Endothelial cell of umbilical vein (primary cell): ENCODE results near the gene PCDH9. TPM values are rescaled to one million over a fixed set of nuclear protein-coding genes. Genes with fewer than 3 reads are reported as not detected.
A peak's percentile ranks its signal among the peaks of the same experiment; 100 is the strongest.

Experiments used
- BruUV-seq: library from RNA; stranded (reverse); fragments of 400-500 nt; replicated peaks from 2 replicates; lab custom pipeline; 2021; lab: Mats Ljungman, UMichigan
- CTCF ChIA-PET: fragments of 300-600, 350-600 bp; sonication (Branson Sonifier 250); formaldehyde crosslinking; loops from one replicate; lab custom pipeline; 2021; ENCODE audit warnings: antibody characterized with exemption, inconsistent platforms; lab: Charles Lee
- POLR2A ChIA-PET: fragments of 300-600, 350-600 bp; sonication (Branson Sonifier 250); formaldehyde crosslinking; loops from one replicate; lab custom pipeline; 2021; ENCODE audit warnings: antibody characterized with exemption, inconsistent platforms; lab: Charles Lee
- DNase-seq: peaks from one replicate; pipeline ENCODE4 v3.0.0-alpha.2; 2011; ENCODE audit warnings: low read depth, low spot score
- FAIRE-seq: peaks from 2 replicates; lab custom pipeline; 2011; peaks lifted over from hg19 to GRCh38; lab: Jason Lieb, UNC
- H2AFZ ChIP-seq: 2 replicates; pipeline ENCODE4 v1.6.0; 2012; ENCODE audit warnings: low read depth, low read length, control low read depth, inconsistent platforms
- H3K27ac ChIP-seq: 2 replicates; pipeline ENCODE4 v1.5.1; 2011; ENCODE audit warnings: low read depth, mild to moderate bottlenecking, control low read depth, low read length, moderate library complexity; ENCODE audit not compliant: insufficient read depth
- H3K27me3 ChIP-seq, 2 experiments: 2 replicates each; pipeline versions ENCODE4 v1.6.0 to v1.6.1; 2011; ENCODE audit warnings: low read length in 2 of 2, mixed read lengths in 1 of 2; ENCODE audit not compliant: control insufficient read depth in 2 of 2, insufficient read depth in 2 of 2
- H3K36me3 ChIP-seq, 2 experiments: 2 replicates in 1 of 2; 3 replicates in 1 of 2; pipeline ENCODE4 v1.5.1; 2011; ENCODE audit warnings: low read length in 2 of 2, mild to moderate bottlenecking in 1 of 2, moderate library complexity in 1 of 2; ENCODE audit not compliant: control insufficient read depth in 2 of 2, insufficient read depth in 2 of 2; ENCODE audit errors: extremely low read depth in 1 of 2
- H3K4me1 ChIP-seq: 3 replicates; pipeline ENCODE4 v1.5.1; 2011; ENCODE audit warnings: mild to moderate bottlenecking, low read length; ENCODE audit not compliant: control insufficient read depth, insufficient read depth; ENCODE audit errors: extremely low read depth
- H3K4me2 ChIP-seq: 2 replicates; pipeline ENCODE4 v1.6.1; 2011; ENCODE audit warnings: low read length, control low read depth, mixed read lengths; ENCODE audit not compliant: insufficient read depth
- H3K4me3 ChIP-seq, 3 experiments: fragments of 200-600 bp in 1 of 3; sonication (generic), shearing (Covaris generic) in 1 of 3; replicated peaks in 1 of 3; 2 replicates each; pipeline ENCODE4 v1.5.1; 2011 to 2016; ENCODE audit warnings: control low read depth in 3 of 3, low read length in 3 of 3, mild to moderate bottlenecking in 2 of 3, inconsistent platforms in 1 of 3, low read depth in 1 of 3, moderate library complexity in 1 of 3; ENCODE audit not compliant: insufficient read depth in 1 of 3
- H3K79me2 ChIP-seq: 2 replicates; pipeline ENCODE4 v1.6.0; 2012; ENCODE audit warnings: low read length, inconsistent platforms; ENCODE audit not compliant: control insufficient read depth, insufficient read depth
- H3K9ac ChIP-seq: replicated peaks from 2 replicates; pipeline ENCODE3; 2011; ENCODE audit warnings: low read length, control low read depth; ENCODE audit not compliant: insufficient read depth; ENCODE audit errors: extremely low read depth
- H3K9me1 ChIP-seq: replicated peaks from 3 replicates; pipeline ENCODE4 v1.6.0; 2011; ENCODE audit warnings: mild to moderate bottlenecking, low read length; ENCODE audit not compliant: control insufficient read depth, insufficient read depth; ENCODE audit errors: extremely low read depth
- H3K9me3 ChIP-seq: replicated peaks from 2 replicates; pipeline ENCODE4 v1.5.1; 2012; ENCODE audit warnings: low read length, inconsistent platforms; ENCODE audit not compliant: control insufficient read depth, insufficient read depth
- H4K20me1 ChIP-seq: replicated peaks from 2 replicates; pipeline ENCODE3; 2011; ENCODE audit warnings: mild to moderate bottlenecking, low read length; ENCODE audit not compliant: control insufficient read depth, insufficient read depth; ENCODE audit errors: extremely low read depth
- EZH2 ChIP-seq: IDR thresholded peaks from 2 replicates; pipeline ENCODE4 v1.6.1; 2012; ENCODE audit warnings: borderline replicate concordance, low read depth, mild to moderate bottlenecking, moderate library complexity, low read length, inconsistent platforms; ENCODE audit not compliant: severe bottlenecking
- FOS ChIP-seq: IDR thresholded peaks from 2 replicates; pipeline ENCODE4 v1.6.1; 2011; ENCODE audit warnings: mild to moderate bottlenecking, low read length, moderate library complexity, borderline replicate concordance; ENCODE audit not compliant: insufficient read depth
- GATA2 ChIP-seq: IDR thresholded peaks from 2 replicates; pipeline ENCODE4 v1.7.0; 2011; ENCODE audit warnings: low read depth, mild to moderate bottlenecking, moderate library complexity, mixed read lengths, low read length; ENCODE audit not compliant: insufficient read length, insufficient read depth
- JUN ChIP-seq: IDR thresholded peaks from 2 replicates; pipeline ENCODE4 v1.6.1; 2011; ENCODE audit warnings: borderline replicate concordance, low read depth; ENCODE audit not compliant: insufficient read length, insufficient read depth
- MYC ChIP-seq: IDR thresholded peaks from one replicate; pipeline ENCODE4 v1.6.1; 2011; ENCODE audit warnings: mild to moderate bottlenecking, low read depth, low read length
- POLR2A ChIP-seq: IDR thresholded peaks from 2 replicates; pipeline ENCODE4 v1.6.1; 2012; ENCODE audit warnings: low read depth, mild to moderate bottlenecking, control low read depth, low read length
- POLR2AphosphoS5 ChIP-seq: IDR thresholded peaks from 2 replicates; pipeline ENCODE4 v1.6.1; 2012; ENCODE audit warnings: low read depth, mild to moderate bottlenecking, control low read depth, low read length, moderate library complexity; ENCODE audit not compliant: insufficient read depth
- dilution Hi-C: fragments of 300-500 bp; cut with MboI; formaldehyde crosslinking; loops from one replicate; pipeline ENCODE4 v1.15.0; 2019; ENCODE audit warnings: low sequenced_read_pairs; ENCODE audit not compliant: extremely low pct_ligation_motif_present
- intact Hi-C: fragments of 100-400 bp; cut with micrococcal nuclease; formaldehyde crosslinking; loops from one replicate; pipeline ENCODE4 v1.10.0; 2022
- polyA plus RNA-seq, 4 experiments: library from polyadenylated mRNA; depleted of rRNA in 3 of 4; stranded (reverse) in 3 of 4; unstranded in 1 of 4; fragments of >200 nt; gene quantifications; 2 replicates each; pipeline versions ENCODE4 v1.2.1 to v1.2.3, GENCODE V29; 2011 to 2012; ENCODE audit warnings: missing spikeins in 1 of 4
- total RNA-seq: library from RNA; stranded (reverse); gene quantifications from 2 replicates; pipeline ENCODE4 v1.2.3, GENCODE V29; 2021
- TF ChIP-seq, protein P1 (sequence below): IDR thresholded peaks from 2 replicates; pipeline ENCODE4 v1.6.1; 2011; ENCODE audit not compliant: insufficient read depth, insufficient read length
- TF ChIP-seq, protein P2 (sequence below), 2 donors: IDR thresholded peaks; 1 replicate in 1 of 2; 2 replicates in 1 of 2; pipeline ENCODE4 v1.5.1; 2011; ENCODE audit warnings: low read length in 2 of 2, mild to moderate bottlenecking in 2 of 2, moderate library complexity in 2 of 2, control low read depth in 1 of 2, inconsistent platforms in 1 of 2, low read depth in 1 of 2; ENCODE audit not compliant: insufficient read depth in 1 of 2; ENCODE audit errors: extremely low read depth in 1 of 2

The PCDH9 gene
- total and polyA plus RNA-seq, 2 donors (not counting 3 experiments of a cell fraction or from before 2014, with no cell fraction given), result 1.1 to 5.2 TPM

DNA sequence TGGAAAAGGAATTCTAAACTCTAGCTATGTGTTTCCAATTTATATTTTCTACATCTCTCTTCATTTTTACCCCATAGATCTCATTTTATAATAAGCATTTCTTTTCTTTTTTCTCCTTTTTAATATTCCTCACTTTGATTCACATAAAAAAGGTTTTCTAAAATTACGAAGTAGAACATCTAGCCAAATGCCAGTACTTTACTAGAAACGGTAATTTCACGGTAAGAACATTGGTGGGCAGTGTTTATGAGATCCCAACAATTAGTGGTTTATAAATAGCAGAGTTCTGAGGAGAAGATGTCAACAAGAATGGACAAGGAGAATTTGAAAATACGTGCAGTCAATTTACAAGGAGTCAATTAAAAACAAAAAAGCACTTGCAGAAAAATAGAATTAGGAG, 94.8 kb downstream of the PCDH9 start:
- Histone ChIP-seq H3K4me2 (no peak overlapping the region), H3K9me1 (no peaks in the 10 kb centered on the region), H3K9me3 (no peaks in the 10 kb centered on the region), H3K4me1 (peaks cover 16% of the 10 kb centered on the region), H2AFZ (no peak overlapping the region), H4K20me1 (no peaks in the 10 kb centered on the region), H3K27me3 (no peaks in the 10 kb centered on the region), H3K9ac (no peak overlapping the region), H3K4me3 (no peak overlapping the region), H3K36me3 (no peaks in the 10 kb centered on the region), H3K79me2 (no peaks in the 10 kb centered on the region), H3K27ac (no peak overlapping the region)
- CTCF ChIA-PET, result interaction anchor here (1.0 to 1.5 kb wide), 2 partner anchors 12 to 89 kb away, joined by 3 to 4 read pairs; no protein-coding TSS in a partner anchor
- POLR2A ChIA-PET, result no interaction called here
- no peak for TF ChIP-seq GATA2
- FAIRE-seq (peak; percentile 15), DNase-seq (no peak)
- intact Hi-C loops, result no loop called here
- no TSS peak for BruUV-seq
- dilution Hi-C loops, result no loop called here

DNA sequence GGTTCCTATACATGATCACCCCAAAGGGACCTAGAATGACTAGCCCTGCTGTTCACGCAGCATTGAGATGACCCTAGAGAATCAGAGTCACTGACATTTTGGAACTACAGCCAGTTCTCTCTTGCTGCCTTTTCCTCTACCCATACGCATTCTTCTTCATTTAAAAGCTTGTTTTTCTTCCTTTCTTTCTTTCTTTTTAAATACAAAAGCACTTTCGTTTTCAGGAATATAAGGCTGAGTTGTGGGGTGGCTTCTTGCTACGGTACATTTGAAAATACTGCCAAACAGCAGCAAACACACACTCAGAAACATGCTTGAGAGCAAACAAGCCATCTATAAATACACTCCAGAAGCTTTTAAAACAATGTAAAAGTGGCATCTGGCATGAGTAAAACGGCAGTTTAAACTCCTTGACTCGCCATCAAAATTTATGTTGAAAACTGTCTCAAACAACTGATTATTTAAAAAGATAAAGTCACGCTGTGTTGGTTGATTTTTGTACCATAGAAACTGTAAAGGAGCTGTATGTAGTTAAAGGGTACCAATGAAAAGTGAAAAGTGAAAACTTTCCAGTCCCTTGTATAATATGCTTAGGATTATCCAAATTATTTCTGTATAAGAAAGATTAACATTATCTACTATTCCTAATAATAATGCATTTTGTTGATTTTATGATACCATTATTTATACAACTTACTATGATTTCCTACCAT, 95.6 kb downstream of the PCDH9 start:
- peak; percentile 54 for FAIRE-seq
- peaks cover 16% of the 10 kb centered on the region for H3K4me1 ChIP-seq
- no peak for TF ChIP-seq FOS
- TF ChIP-seq, protein P1, sequence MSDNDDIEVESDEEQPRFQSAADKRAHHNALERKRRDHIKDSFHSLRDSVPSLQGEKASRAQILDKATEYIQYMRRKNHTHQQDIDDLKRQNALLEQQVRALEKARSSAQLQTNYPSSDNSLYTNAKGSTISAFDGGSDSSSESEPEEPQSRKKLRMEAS, result no peak
- no peak for TF ChIP-seq GATA2
- no peak for TF ChIP-seq EZH2
- TF ChIP-seq MYC, result no peak
- TF ChIP-seq POLR2A, result no peak
- no peak for TF ChIP-seq JUN
- TF ChIP-seq POLR2AphosphoS5, result no peak
- TF ChIP-seq, protein P2, sequence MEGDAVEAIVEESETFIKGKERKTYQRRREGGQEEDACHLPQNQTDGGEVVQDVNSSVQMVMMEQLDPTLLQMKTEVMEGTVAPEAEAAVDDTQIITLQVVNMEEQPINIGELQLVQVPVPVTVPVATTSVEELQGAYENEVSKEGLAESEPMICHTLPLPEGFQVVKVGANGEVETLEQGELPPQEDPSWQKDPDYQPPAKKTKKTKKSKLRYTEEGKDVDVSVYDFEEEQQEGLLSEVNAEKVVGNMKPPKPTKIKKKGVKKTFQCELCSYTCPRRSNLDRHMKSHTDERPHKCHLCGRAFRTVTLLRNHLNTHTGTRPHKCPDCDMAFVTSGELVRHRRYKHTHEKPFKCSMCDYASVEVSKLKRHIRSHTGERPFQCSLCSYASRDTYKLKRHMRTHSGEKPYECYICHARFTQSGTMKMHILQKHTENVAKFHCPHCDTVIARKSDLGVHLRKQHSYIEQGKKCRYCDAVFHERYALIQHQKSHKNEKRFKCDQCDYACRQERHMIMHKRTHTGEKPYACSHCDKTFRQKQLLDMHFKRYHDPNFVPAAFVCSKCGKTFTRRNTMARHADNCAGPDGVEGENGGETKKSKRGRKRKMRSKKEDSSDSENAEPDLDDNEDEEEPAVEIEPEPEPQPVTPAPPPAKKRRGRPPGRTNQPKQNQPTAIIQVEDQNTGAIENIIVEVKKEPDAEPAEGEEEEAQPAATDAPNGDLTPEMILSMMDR (IDR thresholded peaks at IDR 0.05; ENCODE audit: extremely low read depth in 1 of 2, insufficient read depth in 1 of 2, low read depth in 1 of 2, low read length in 2 of 2), result no peak
- DNase-seq, result peak; percentile 59
- H3K9me1 ChIP-seq, result no peaks in the 10 kb centered on the region
- no peaks in the 10 kb centered on the region for H4K20me1 ChIP-seq
- no peaks in the 10 kb centered on the region for H3K79me2 ChIP-seq
- peak overlapping the region; percentile 56 for H3K9ac ChIP-seq
- peak overlapping the region in 2 of 3 experiments; percentile 18 to 73 for H3K4me3 ChIP-seq
- CTCF ChIA-PET, result interaction anchor here (1.0 to 1.5 kb wide), 2 partner anchors 13 to 89 kb away, joined by 3 to 4 read pairs; no protein-coding TSS in a partner anchor
- no peaks in the 10 kb centered on the region for H3K36me3 ChIP-seq
- POLR2A ChIA-PET, result interaction anchor here (0.7 kb wide), 1 partner anchor 31 kb away, joined by 3 read pairs; no protein-coding TSS in a partner anchor
- no TSS peak for BruUV-seq
- H3K27me3 ChIP-seq, result no peaks in the 10 kb centered on the region
- H3K9me3 ChIP-seq, result no peaks in the 10 kb centered on the region
- H3K27ac ChIP-seq, result peak overlapping the region; percentile 35
- peak overlapping the region; percentile 61 for H2AFZ ChIP-seq
- H3K4me2 ChIP-seq, result peak overlapping the region; percentile 67
- intact Hi-C loops (loop anchor here (5.0 kb wide), 1 partner anchor 207 kb away; no protein-coding TSS in a partner anchor), dilution Hi-C loops (no loop called here)
